Neural crest cell (in vitro differentiated cells): ENCODE data around the gene MYH9. TPM values are rescaled to one million over a fixed set of nuclear protein-coding genes. Genes with fewer than 3 reads are reported as not detected.

ENCODE experiments used
- DNase-seq: peaks from one replicate; pipeline ENCODE4 v3.0.0; 2021; ENCODE audit warnings: low read depth, mixed read lengths, low spot score
- H3K27ac Mint-ChIP-seq: one replicate; pipeline ENCODE4 v1.8.0; 2021; ENCODE audit warnings: mild to moderate bottlenecking, mixed read lengths; ENCODE audit not compliant: unreplicated experiment
- H3K27me3 Mint-ChIP-seq: 2 replicates; pipeline ENCODE4 v1.8.0; 2021; ENCODE audit warnings: low read depth, mild to moderate bottlenecking, mixed read lengths
- H3K36me3 Mint-ChIP-seq: 2 replicates; pipeline ENCODE4 v1.8.0; 2021; ENCODE audit warnings: low read depth, mild to moderate bottlenecking, mixed read lengths
- H3K4me1 Mint-ChIP-seq: 2 replicates; pipeline ENCODE4 v1.8.0; 2021; ENCODE audit warnings: mixed read lengths
- H3K4me3 Mint-ChIP-seq: one replicate; pipeline ENCODE4 v1.8.0; 2021; ENCODE audit warnings: mild to moderate bottlenecking, mixed read lengths
- H3K9me3 Mint-ChIP-seq: 2 replicates; pipeline ENCODE4 v1.8.0; 2021; ENCODE audit warnings: mixed read lengths
- long read RNA-seq: library from polyadenylated mRNA; unstranded; transcript quantifications from one replicate; pipeline ENCODE4 v2.0.0, GENCODE V29; 2020
- total RNA-seq: library from RNA; stranded (reverse); gene quantifications from 2 replicates; pipeline ENCODE4 v1.2.1, GENCODE V29; 2021
- TF ChIP-seq, protein P1 (sequence below): fragments of 200-600 bp; sonication (generic); conservative IDR thresholded peaks from 2 replicates; pipeline ENCODE4 v1.5.0; 2021; ENCODE audit warnings: antibody characterized with exemption, mild to moderate bottlenecking

The MYH9 gene
- 160 and 171 TPM in 2 replicates for total RNA-seq
- long read RNA-seq, partial matches to known transcripts, result 20 of 24 reads
- long read RNA-seq, other reads (novel, unspliced or antisense), result 4 of 24 reads

DNA sequence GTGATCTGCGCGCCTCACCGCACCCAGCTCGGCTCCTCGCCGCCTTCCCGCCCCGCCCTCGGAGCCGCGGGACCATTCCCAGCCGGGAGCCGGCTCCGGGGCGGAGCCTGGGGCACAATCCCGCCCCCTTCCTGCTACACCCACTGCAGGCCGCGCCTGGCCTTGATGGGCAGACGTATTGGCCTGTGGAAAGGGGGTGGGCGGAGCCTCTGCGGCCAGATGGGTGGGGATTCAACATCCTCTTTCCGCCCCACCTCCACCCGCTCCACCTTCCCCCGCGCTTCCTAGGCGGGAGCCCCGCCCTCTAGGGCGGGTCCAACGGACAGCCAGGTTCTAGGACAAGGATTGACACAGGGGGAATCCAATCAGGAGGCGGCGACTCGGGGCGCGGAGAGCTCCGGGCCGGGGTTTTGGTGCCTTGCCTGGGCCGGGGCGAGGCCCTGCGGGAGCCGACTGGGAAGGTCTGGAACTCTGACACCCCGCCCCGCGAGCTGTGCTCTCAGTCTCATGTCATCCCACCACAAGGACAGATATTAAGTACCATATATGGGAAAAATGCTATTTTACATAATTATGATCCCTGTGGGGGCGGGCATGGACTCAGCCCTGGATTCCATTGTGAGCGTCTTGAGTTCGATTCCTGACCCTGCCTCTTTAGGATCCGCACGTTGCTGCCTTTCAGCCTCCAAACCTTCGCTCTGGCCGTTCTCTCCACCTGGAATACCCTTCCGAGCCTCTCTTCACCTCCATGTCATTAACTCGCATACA lies at the start of gene MYH9:
MYH9 (minus strand) TSS at position 9 of the 768 bp plus-strand sequence. CDS start 38,731 bp downstream, outside the sequence.
- Mint-ChIP-seq H3K36me3 (peaks cover 2% of the 10 kb centered on the region), H3K4me1 (peaks cover 41% of the 10 kb centered on the region), H3K27ac (no peak within 1 kb of the TSS), H3K4me3 (peak within 1 kb of the TSS; percentile 93), H3K9me3 (no peaks in the 10 kb centered on the region), H3K27me3 (no peaks in the 10 kb centered on the region)
- peak; percentile 99 for DNase-seq
- TF ChIP-seq, protein P1, sequence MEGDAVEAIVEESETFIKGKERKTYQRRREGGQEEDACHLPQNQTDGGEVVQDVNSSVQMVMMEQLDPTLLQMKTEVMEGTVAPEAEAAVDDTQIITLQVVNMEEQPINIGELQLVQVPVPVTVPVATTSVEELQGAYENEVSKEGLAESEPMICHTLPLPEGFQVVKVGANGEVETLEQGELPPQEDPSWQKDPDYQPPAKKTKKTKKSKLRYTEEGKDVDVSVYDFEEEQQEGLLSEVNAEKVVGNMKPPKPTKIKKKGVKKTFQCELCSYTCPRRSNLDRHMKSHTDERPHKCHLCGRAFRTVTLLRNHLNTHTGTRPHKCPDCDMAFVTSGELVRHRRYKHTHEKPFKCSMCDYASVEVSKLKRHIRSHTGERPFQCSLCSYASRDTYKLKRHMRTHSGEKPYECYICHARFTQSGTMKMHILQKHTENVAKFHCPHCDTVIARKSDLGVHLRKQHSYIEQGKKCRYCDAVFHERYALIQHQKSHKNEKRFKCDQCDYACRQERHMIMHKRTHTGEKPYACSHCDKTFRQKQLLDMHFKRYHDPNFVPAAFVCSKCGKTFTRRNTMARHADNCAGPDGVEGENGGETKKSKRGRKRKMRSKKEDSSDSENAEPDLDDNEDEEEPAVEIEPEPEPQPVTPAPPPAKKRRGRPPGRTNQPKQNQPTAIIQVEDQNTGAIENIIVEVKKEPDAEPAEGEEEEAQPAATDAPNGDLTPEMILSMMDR, result no peak

DNA sequence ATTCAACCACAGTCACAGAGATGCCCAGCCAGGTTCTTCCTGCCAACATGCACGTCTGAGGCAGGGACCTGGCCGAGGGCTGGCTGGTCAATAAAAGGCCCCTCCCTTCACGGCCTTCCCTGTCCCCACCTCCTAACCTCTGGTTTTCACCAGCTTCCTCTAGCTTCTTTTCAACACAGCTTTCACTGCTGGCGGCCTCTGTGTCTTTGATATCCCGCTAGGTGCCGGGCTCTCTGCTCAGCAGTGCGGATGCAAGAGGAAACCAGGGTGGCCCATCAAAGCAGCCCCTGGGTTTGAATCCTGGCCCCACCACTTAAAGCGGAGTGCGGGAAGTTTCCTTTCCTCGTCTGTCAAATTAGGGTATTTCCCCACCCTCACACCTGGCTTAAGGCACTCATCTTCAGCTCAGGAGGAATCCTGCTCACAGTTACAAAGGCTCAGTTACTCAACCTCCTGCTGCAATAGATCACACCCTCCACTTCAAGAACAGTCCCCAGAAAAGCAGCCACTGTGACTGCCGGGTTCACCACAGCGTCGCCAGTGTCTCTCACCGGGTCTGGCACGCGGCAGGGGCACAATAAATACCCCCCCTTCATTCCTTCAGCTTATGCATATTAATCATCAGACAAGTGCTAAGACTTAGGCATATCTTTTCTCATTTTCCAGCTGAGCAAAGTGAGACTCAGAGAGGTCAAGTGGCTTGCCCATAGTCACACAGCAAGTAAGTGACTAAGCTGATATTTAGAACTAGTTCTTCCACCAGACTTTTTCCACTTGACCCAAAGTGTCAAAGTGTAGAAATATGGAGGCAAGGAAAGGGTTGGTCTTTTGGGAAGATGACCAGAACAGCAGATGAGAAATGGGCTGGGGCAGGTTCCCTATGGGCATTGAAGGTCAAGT lies 48.0 kb upstream of the MYH9 start:
- Mint-ChIP-seq H3K4me1 (peaks cover 48% of the 10 kb centered on the region), H3K9me3 (no peaks in the 10 kb centered on the region), H3K36me3 (no peaks in the 10 kb centered on the region), H3K27me3 (no peaks in the 10 kb centered on the region), H3K27ac (no peak overlapping the region), H3K4me3 (no peak overlapping the region)
- DNase-seq, result no peak
- TF ChIP-seq, protein P1, result no peak

DNA sequence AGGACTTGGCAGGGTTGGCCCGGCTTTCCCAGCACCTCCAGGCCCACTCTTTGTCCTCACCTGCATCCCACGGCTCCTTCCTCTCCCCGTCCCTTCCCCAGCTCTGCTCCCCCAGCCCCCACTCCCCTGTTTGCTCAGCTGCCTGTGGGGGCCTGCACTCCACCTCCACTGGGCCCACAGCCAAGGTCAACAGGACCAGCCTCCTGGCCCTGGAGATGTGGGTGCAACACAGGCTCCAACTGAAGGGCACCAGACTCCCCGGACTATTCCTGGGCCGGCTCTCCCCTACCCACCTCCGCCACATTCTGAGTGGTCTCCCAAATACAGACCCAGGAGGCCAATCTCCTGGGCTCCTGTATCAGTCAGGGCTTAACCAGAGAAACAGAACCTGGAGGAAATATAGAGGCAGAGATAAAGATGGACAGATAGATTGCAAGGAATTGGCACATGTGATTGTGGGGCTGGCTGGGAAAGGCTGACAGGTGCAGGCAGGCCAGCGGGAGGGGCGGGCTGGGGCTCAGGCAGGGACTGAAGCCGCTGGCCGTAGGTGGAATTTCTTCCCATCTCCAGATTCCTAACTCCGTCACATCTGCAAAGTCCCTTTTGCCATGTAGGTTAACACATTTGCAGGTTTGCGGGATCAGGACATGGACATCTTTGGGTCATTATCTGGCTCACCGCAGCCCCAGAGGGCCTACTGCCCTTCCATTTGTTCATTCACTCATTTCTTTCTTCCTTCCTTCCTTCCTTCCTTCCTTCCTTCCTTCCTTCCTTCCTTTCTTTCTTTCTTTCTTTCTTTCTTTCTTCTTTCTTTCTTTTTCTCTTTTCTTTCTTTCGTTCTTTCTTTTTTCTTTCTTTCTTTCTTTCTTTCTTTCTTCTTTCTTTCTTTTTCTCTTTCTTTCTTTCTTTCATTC lies 45.8 kb upstream of the MYH9 start:
- no peaks in the 10 kb centered on the region for H3K27me3 Mint-ChIP-seq
- H3K9me3 Mint-ChIP-seq, result no peaks in the 10 kb centered on the region
- no peak overlapping the region for H3K4me3 Mint-ChIP-seq
- TF ChIP-seq, protein P1, result no peak
- H3K27ac Mint-ChIP-seq, result no peak overlapping the region
- no peak for DNase-seq
- H3K36me3 Mint-ChIP-seq, result no peaks in the 10 kb centered on the region
- H3K4me1 Mint-ChIP-seq, result peaks cover 41% of the 10 kb centered on the region

DNA sequence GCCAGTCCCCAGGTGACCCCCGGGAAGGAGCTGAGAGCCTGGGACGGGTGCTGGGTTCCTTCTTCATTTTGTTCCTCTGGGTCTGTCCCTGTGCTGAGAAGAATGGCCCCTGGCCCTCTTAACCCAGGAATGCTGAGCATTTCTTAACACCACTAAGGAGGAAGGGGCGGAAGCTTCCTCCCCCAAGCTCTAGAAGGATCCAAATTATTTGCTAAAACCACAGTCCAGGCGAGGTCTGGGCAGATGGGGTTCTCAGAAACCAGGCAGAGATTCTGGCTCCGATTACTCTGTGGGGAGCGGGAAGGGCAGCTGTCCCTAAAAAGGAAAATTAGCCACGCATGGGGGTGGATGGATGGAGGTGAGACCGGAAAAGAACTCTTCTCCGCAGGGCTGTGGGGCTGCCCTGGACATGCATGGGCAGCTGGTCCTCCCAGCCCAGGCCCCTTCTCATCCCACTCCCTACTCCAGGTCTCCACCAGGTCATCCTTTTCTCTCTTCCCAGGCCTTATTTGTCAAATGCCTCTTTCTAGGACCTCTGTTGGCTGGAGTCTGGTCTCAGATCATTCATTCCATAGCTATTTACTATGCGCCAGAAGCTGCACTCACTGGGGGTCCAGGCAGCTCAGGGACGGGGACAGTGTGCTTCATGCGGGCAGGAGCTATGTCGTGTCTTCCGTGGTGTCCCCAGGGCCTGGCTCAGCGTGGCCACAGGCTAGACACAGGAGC lies 45.0 kb upstream of the MYH9 start:
- H3K27me3 Mint-ChIP-seq, result no peaks in the 10 kb centered on the region
- no peaks in the 10 kb centered on the region for H3K36me3 Mint-ChIP-seq
- TF ChIP-seq, protein P1, result no peak
- no peaks in the 10 kb centered on the region for H3K9me3 Mint-ChIP-seq
- no peak overlapping the region for H3K27ac Mint-ChIP-seq
- H3K4me1 Mint-ChIP-seq, result peaks cover 41% of the 10 kb centered on the region
- DNase-seq, result no peak
- no peak overlapping the region for H3K4me3 Mint-ChIP-seq
